Activated T-cell treated with anti-CD3 and anti-CD28 coated beads, Interleukin-2, amount 50 U/mL, for 1 hour (primary cell): ENCODE results near the gene ANKK1.

Experiments
- DNase-seq: peaks from one replicate; pipeline ENCODE4 v3.0.0-alpha.2; 2020

The ANKK1 gene, protein sequence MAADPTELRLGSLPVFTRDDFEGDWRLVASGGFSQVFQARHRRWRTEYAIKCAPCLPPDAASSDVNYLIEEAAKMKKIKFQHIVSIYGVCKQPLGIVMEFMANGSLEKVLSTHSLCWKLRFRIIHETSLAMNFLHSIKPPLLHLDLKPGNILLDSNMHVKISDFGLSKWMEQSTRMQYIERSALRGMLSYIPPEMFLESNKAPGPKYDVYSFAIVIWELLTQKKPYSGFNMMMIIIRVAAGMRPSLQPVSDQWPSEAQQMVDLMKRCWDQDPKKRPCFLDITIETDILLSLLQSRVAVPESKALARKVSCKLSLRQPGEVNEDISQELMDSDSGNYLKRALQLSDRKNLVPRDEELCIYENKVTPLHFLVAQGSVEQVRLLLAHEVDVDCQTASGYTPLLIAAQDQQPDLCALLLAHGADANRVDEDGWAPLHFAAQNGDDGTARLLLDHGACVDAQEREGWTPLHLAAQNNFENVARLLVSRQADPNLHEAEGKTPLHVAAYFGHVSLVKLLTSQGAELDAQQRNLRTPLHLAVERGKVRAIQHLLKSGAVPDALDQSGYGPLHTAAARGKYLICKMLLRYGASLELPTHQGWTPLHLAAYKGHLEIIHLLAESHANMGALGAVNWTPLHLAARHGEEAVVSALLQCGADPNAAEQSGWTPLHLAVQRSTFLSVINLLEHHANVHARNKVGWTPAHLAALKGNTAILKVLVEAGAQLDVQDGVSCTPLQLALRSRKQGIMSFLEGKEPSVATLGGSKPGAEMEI

DNA sequence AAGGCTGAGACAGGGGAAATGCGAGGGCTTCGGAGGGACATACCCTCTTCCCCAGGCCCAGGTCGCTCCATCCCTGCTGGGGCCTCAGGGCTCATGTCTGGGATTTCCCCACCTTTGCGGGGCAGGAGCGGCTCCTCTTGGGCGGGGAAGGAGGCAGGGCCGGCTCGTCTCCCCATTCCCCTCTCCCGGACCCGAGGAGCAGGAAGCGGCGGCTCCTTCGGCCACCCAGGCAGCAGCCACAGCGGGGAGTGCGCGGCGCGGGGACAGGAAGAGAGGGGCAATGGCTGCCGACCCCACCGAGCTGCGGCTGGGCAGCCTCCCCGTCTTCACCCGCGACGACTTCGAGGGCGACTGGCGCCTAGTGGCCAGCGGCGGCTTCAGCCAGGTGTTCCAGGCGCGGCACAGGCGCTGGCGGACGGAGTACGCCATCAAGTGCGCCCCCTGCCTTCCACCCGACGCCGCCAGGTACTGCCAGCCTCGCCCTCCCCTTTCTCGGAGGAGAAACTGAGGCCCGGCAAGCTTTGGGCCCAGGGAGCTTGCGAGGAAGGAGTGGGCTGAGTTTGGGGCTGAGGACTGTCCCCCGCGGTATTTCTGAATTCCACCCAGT, at the start of gene ANKK1:
TSS of gene ANKK1 (plus strand) at position 175 of the 607 bp plus-strand sequence. CDS start at position 281, 106 bp downstream.
- DNase-seq, result no peak

DNA sequence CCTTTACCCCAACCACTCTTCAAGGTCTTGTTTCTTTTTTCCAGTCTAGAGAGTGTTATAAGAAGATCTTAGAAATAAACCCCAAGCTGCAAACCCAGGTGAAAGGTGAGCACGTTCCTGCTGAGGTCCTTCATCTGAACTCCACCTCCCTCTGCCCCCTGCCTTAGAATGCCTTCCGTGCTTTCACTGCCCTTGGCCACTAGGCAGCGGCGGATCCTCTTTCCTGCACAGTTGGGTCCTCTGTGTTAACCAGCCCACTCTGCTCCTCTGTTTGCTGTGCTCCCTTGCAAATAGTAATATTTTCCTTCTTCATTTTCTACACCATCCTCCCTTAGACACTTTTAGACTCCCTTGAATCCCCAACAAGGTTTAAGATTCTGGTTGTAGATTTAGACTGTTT, 48.8 kb upstream of the ANKK1 start:
- no peak for DNase-seq

DNA sequence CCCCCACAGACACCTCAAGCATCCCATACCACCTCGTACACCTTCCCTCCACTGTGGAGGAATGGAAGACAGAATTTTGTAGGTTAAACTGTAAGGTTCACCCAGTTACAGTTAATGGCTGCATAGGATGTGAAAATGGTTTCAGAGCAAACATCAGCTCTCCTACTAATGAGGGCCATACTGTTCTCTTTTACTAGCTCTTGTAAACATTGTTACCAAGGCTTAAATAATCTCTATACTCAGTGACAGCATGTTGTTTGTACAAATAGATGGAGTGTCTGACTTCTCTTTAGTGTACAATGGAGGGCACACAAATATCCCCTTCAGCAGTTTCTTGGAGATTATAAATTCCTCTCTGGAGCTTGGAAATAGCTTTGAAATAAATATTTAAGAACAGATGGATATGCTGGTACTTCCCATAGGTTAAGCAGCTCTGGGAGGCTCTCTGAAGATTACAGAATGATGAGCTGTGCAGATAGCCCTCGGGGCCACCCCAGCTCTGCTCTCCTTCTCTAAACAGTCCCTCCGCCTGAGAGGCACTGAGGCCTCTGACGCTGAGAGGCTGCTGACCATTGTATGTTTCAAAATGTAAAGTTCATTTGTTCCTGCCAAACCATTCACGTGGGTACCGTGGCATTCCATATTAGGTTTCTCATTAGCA, 47.5 kb upstream of the ANKK1 start:
- no peak for DNase-seq

DNA sequence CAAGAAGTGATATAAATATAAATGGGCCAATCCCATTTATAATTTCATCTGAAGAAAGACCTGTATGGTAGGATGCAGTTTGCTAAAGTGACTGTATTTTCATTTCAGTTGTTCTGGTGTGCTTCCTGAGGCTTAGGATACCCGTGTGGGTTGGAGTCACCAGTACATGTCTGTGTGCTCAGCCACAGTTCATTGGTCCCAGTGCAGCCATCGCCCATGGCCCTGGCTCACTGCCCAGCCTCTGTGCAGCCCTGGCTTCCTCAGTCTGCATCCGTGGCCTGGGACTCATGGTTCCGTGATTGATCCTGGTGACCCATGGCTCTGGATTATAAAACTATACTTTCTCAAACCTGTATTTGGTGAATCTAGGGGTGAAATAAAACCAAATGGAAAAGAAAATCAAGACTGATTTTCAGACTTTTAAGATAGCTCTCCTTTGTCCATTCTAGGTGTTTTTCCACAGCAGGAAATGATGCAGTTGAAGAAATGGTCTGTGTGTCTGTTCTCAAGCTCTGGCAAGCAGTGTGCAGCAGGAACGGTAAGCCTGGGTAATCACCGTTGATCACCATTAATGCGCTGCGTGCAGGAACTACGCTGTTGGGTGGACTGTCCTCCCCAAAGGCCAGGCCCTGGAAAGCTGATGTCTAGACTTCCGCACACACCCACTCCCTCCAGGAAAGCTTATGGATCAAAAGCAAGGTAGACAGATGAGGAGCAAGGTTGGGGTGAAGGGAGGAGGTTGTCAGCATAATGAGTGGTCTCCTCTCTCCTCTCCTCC, 46.0 kb upstream of the ANKK1 start:
- no peak for DNase-seq

DNA sequence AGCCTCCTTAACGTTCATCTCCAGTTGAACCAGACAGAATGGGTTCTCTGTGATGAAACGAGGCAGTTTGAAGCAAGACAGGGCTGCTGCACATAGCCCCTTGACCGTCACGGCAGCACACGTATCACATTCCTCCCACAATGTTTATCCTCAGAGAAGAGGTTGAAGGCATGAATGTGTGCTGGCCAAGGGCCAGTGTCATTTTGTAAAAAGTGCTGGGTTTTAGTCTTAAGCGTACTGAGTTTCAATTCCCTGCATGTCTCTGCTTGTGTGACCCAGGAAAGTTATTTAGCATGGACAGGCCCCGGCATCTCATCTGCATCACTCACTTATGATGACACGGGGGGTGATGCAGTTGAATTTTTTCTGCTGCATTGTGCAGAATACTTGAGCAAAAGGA, 41.6 kb upstream of the ANKK1 start:
- DNase-seq, result no peak

DNA sequence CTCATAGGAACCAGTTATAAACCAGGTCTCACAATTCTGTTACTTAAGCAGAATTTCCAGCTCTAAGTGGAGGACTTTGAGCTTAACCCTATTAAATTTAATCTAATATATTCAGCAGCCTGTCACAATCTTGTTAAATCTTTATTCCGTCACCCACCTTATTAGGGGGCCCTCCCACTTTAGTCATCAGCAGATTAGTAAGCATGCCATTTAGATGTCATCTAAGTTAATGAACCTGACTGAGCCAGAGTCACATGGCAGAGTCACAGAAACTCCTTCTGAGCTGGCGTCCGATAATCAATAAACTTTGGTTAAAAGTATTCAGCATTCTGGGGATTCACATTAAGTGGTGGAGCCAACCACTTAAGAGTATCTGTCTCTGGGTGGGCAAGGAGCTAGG, 38.1 kb upstream of the ANKK1 start:
- DNase-seq, result no peak

DNA sequence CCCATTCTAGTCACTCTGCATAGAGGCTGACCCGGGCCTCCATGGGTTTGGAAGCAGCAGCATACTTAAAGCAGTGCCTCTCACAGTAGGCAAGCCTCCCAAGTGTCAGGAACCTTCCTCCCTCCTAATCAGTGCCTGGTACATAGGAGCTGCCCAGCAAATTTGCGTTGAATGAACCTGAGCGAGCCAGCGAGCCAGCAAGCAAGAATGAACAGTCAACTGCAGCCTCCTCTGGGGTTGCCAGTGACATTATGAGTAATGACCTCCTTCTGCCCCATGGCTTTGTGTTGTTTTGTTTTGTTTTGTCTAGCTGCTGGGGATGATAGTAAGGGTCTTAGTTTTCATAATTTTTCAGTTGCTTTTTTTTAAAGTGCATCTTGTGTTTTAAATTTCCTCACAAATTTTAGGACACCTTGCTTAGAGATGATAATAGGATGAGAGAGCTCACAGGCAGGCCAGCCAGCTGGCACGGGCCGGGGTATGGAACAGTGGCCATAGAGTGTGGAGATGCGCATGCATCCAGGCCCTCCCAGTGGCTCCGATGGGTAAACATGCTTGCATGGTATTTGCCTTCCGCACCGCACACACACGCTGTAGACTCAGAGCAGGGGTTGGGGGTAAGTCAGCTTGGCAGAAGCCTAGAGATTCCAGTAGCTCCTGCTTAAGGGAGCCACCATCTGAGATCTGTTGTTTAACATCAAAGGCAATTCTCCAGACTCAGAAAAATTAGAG, 37.1 kb upstream of the ANKK1 start:
- DNase-seq, result no peak

DNA sequence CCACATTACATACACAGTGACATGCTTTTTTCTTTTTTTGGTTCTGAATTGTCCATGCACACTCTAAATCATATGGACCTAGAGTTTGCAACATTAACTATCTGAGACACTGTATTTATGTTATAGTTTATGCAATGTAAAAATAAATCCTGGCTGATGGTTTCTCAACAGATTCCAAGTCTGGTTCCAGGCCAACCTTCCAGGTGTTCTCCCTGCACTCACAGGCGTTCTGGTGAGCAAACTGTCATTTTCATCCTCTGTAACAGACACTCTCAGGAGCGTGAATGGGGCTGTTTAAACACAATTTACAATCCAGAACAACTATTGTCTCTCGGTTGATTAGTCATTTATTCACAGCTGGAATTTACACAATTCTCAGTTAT, 36.5 kb upstream of the ANKK1 start:
- no peak for DNase-seq

DNA sequence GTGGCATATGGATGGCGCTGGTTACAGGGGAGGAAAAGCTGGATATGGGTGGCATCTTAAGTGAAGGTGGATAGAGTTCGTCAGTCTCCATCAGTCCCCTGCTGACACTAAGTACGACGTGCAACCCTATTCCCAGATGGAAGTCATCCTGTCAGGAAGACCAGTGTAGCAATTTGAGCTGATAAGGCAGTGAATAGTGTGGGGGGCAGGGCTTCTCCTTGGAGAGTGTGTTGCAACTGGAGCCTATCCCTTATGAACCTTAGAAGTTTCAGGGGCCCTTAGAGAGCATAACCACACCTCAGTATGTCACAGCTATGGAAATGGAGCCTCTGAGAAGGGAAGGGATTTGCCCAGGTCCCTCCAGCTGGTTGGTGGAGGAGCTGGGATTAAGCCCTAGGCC, 36.1 kb upstream of the ANKK1 start:
- no peak for DNase-seq

DNA sequence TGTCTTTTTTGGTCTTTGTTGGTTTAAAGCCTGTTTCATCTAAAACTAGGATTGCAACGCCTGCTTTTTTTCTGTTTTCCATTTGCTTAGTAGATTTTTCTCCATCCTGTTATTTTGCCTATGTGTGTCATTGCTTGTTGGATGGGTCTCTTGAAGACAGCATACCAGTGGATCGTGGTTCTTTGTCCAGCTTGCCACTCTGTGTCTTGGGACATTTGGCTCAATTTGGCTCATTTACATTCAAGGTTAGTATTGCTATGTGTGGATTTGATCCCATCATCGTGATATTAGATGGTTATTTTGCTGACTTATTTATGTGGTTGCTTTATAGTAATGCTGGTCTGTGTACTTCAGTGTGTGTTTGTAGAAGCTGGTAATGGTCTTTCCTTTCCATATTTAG, 31.4 kb upstream of the ANKK1 start:
- DNase-seq, result no peak

DNA sequence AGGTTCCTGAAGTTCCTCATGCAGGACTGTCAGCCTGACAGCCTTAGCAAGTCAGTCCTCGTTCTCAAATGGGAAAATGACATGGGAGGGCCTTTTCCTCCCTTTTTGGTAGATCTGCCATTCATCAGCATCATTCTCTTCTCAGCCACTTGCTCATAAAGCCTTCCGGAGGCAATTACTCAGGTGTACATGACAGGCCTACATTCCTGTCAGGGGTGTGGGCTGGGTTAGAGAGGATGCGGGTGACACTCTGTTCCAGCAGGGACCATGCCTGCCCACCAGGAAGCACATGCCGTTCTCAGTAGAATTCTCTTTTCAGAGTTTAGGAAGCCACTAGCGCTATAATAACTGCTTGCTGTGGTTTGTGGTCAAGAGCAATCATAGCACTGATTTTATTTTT, 24.2 kb upstream of the ANKK1 start:
- no peak for DNase-seq

DNA sequence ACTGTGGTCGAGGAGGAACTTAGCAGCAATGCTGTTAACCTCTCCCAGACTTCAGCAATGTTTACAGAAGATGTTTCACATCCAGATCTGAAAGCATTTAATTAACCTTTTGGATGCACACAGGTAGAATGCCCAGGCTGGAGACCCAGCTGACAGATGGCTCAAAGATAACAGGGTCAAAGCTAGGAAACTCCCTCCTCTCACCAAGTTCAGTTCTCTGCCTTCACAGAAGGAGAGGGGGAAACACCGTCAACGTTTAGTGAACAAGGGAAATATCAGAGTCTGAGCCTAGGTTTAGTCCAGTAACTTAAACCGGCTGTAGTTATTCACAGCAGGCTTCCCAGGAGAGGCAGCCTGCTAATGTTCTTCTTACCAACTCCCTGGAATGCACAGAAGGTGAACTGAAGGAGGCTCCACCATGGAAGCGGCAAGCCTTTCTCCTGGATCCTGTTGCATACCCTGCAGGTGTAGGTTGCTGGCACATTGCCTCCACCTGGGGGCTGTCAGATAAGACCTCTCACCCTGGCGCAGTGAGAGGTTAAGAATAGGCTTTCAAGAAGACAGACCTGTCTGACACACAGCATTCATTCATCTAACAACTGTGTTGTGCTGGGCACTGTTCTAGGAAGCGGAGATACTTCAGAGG, 23.5 kb upstream of the ANKK1 start:
- DNase-seq, result no peak

DNA sequence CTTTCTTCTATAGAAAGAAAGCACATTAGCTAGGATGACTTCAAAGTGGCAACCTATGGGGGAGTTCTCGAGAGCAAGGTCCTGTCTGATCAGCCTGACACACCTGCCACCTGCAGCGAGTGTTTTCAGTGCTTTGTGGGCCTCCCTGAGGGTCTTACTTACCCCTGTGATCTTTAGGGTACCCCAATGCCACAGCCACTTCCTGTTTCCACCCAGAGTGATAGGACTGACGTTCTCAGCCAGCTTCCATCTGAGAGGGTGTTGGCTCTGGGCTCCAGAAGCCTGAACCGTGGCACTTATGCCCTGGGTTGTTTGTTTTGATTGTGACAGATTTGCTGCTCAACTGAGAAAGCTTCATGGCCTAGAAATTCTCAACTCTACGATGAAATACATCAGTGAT, 21.7 kb upstream of the ANKK1 start:
- DNase-seq, result no peak

DNA sequence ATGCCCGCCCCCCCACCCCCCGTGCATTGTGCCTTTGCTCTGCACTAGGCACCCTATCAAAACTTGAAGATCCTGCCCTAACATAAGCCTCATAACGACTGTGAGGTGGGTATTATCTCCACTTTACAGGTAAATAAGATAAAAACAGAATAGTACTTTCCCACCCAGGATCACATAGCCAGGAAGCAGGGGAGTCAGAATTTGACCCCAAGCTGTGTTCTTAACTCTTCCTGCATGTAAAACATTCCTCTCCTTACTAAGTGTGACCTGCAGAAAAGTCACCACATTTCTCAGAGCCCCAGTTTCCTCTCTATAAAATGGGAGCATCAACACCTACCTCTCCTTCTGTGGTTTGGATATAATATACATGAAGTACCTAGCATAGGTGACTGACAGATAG, 18.2 kb upstream of the ANKK1 start:
- DNase-seq, result no peak

DNA sequence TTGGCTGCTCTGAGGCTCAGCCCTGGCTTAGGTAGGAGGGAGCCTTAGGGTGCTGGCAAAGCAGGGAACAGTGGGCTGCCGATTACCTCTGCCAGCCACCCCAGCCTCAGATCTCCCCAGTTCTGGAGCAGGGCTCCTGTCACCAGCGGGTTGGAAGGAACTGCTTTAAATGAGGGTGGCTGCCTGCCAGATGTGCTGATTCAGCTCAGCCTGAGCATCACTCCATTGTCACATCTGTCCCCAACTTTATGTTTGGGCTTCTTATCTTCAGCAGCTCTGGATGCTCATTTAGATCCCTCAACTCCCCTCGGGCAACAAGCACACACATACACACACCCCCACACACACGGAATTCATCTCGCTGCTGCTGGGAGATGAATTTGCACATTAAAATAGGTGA, 16.9 kb upstream of the ANKK1 start:
- no peak for DNase-seq

DNA sequence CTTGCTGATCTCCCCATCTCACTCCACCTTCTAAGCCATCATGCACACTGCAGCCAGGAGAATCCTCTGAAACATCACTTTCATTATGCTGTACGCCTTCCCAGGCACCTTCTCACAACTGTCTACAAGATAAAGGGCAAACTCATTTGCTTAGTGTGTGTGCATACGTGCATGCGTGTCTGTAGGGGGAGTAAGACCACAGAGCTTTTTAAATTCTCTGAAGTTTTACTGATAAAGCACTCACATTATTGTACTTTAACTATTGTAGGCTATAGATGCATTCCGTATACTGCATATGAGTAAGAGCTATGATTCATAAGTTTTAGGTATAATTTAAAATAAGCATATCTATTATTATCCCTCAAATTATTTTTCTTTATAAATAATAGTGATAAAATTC, 15.3 kb upstream of the ANKK1 start:
- no peak for DNase-seq

DNA sequence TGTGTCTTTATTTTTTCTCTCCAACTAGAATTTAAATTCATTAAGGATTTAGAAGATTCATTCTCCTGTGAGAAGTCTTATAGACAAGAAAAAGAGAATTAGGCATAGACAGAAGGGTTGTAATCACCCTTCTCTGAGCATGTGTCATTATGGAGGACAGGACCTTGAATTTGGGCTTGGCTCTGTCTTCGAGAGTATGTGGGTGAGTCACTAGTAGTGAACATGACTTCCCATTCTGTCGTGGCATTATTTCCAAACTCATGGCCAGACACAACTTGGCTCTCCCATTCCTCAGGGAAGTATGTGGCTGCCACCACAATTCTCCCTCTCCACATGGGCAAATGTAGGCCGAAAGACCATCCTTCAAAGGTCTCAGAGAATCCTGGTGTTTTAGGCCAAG, 14.3 kb upstream of the ANKK1 start:
- no peak for DNase-seq

DNA sequence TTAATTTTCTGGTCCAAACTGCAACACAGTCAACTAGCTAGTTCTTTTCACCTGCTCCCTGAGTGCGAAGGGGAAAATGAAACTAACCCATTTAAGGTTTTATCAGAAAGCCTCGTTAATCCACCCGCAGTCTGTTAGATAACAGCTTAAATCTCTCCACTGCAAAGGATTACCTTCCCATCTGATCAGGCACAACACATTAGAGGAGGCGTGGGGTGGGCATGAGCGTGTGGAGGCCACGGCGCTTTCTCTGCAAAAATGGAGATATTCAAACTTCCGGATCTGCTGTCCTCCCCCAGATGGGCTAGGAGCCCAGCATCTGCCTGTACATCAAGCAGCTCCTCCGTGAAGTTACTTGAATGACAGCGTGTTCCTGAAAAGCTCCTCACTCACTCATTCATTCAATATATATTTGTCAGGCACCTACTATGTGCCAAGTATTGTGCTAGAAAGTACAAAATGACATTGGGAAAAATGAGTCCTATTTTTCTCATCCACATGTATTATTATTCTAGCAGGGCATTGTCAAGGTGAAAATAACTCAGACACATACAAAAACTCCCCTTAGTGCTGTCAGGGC, 13.5 kb upstream of the ANKK1 start:
- DNase-seq, result no peak

DNA sequence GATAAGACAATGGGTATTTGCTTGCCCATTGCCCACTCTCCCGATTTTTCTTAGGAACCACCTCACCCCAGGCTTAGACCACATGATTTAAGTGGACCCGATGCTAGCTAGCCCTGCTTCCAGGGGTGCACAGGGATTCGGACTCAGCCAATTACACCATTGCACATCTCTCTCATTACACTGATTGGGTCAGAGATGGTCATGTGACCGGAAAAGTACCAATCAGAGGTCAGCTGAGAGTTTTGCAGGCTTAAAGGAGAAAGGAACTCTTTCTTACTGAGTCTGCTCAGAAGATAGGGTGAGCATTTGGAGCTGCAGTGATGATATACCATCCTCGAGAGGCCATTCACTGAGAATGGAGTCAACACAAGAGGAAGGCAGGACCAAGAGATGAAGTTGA, 12.2 kb upstream of the ANKK1 start:
- no peak for DNase-seq

DNA sequence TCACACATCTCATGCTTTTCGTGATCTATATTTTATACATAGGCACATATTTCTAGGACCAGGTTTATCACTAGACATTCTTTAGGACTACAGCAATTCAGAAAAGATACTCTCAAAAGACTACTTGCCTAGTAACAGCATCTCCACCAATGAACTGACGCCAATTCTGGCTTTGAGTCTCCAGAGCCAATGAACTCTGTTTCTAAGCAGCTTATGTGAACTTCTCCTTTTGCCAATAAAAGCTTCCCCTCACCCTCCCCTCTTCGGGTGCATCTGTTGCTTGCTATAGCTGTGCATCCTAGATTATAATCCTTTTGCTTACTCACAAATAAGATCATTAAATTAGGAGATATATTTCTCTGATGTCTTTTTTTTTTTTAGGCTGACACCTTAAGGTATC, 11.4 kb upstream of the ANKK1 start:
- DNase-seq, result no peak
